22Rv1 (cell line): ENCODE data around the gene DYRK4.

ENCODE experiments used
- CTCF ChIP-seq: fragments of 450-650 bp; IDR thresholded peaks from 2 replicates; pipeline ENCODE4 v1.5.1; 2017; ENCODE audit warnings: mild to moderate bottlenecking
- ZFX ChIP-seq: fragments of 450-650 bp; IDR thresholded peaks from 2 replicates; pipeline ENCODE4 v1.6.1; 2017; ENCODE audit warnings: antibody characterized with exemption, borderline replicate concordance

- TF ChIP-seq CTCF (no peak), ZFX (no peak)
Observed at GRCh38 chr12:4580281-4580688, 18.3 kb downstream of the DYRK4 start.
